Dermis microvascular lymphatic vessel endothelial cell (primary cell): ENCODE measurements around the gene SAPCD1. TPM values are rescaled to one million over a fixed set of nuclear protein-coding genes. Genes with fewer than 3 reads are reported as not detected.
"Not testable (repeated sequence)": the region's sequence is repeated elsewhere in the genome, so short reads cannot be mapped to it uniquely, and the experiment has no call there.

Experiments
- DNase-seq, 2 donors: peaks; one replicate each; pipeline versions ENCODE4 v3.0.0 to v3.0.0-alpha.2; 2010; ENCODE audit warnings: low read depth in 2 of 2
- total RNA-seq: library from RNA; depleted of rRNA; stranded (reverse); fragments of >200 nt; gene quantifications from 2 replicates; pipeline ENCODE4 v1.2.1, GENCODE V29; 2014

Gene SAPCD1
- total RNA-seq, 1 donor from 2014 or later, result 3.3 TPM

- DNase-seq, result no peak
Measured at GRCh38 chr6:31799781-31800180, 37.3 kb downstream of the SAPCD1 start.

GRCh38 chr6:31801031-31801927 is 38.8 kb downstream of the SAPCD1 start:
- DNase-seq, result not testable (repeated sequence)

- DNase-seq, result no peak
Measured at GRCh38 chr6:31805939-31806469, 43.5 kb downstream of the SAPCD1 start.

- peak; percentile 91 to 97 for DNase-seq
Measured at GRCh38 chr6:31806470-31807272, 44.2 kb downstream of the SAPCD1 start, which contains the start of gene LSM2. Gene LSM2 (minus strand): TSS chr6:31806966. CDS start chr6:31806757, 209 bp downstream.

- not testable (repeated sequence) for DNase-seq
Measured at GRCh38 chr6:31808599-31808998, 46.1 kb downstream of the SAPCD1 start.

GRCh38 chr6:31811645-31812044 is 49.2 kb downstream of the SAPCD1 start:
- DNase-seq, result no peak

- no peak for DNase-seq
Measured at GRCh38 chr6:31813465-31813849, 51.0 kb downstream of the SAPCD1 start.

Other genes with a start within 250 kb of the SAPCD1 start
- not detected in 2 replicates for gene MCCD1, start 233.7 kb upstream of the SAPCD1 start, total RNA-seq
- 318 and 410 TPM in 2 replicates for gene DDX39B, start 220.7 kb upstream of the SAPCD1 start, total RNA-seq
- 0.13 TPM in 1 of 2 replicates, not detected in the other for gene ATP6V1G2, start 216.0 kb upstream of the SAPCD1 start, total RNA-seq
- gene NFKBIL1, start 215.0 kb upstream of the SAPCD1 start, total RNA-seq, result 19.8 and 24.7 TPM in 2 replicates
- not detected in 2 replicates for gene LTA, start 190.4 kb upstream of the SAPCD1 start, total RNA-seq
- not detected in 2 replicates for gene TNF, start 187.1 kb upstream of the SAPCD1 start, total RNA-seq
- 6.4 and 11.8 TPM in 2 replicates for gene LTB, start 180.2 kb upstream of the SAPCD1 start, total RNA-seq
- 0.51 TPM in 1 of 2 replicates, not detected in the other for gene LST1, start 176.4 kb upstream of the SAPCD1 start, total RNA-seq
- gene NCR3, start 169.7 kb upstream of the SAPCD1 start, total RNA-seq, result not detected in 2 replicates
- gene AIF1, start 147.4 kb upstream of the SAPCD1 start, total RNA-seq, result 0.13 TPM in 2 replicates
- gene PRRC2A, start 141.9 kb upstream of the SAPCD1 start, total RNA-seq, result 19.8 and 35.0 TPM in 2 replicates
- gene BAG6, start 110.0 kb upstream of the SAPCD1 start, total RNA-seq, result 86.7 and 158 TPM in 2 replicates
- 0.39 and 0.51 TPM in 2 replicates for gene APOM, start 106.8 kb upstream of the SAPCD1 start, total RNA-seq
- 15.8 and 22.9 TPM in 2 replicates for gene C6orf47, start 101.9 kb upstream of the SAPCD1 start, total RNA-seq
- 9.0 and 11.5 TPM in 2 replicates for gene GPANK1, start 97.7 kb upstream of the SAPCD1 start, total RNA-seq
- gene CSNK2B, start 96.6 kb upstream of the SAPCD1 start, total RNA-seq, result 76.5 and 99.5 TPM in 2 replicates
- gene LY6G5B, start 92.7 kb upstream of the SAPCD1 start, total RNA-seq, result 0.64 and 2.0 TPM in 2 replicates
- gene LY6G5C, start 81.6 kb upstream of the SAPCD1 start, total RNA-seq, result 1.2 and 1.9 TPM in 2 replicates
- gene ABHD16A, start 59.3 kb upstream of the SAPCD1 start, total RNA-seq, result 43.8 and 59.8 TPM in 2 replicates
- not detected in 2 replicates for gene LY6G6F, start 55.8 kb upstream of the SAPCD1 start, total RNA-seq
- not detected in 2 replicates for gene LY6G6D, start 47.3 kb upstream of the SAPCD1 start, total RNA-seq
- not detected in 2 replicates for gene LY6G6C, start 40.9 kb upstream of the SAPCD1 start, total RNA-seq
- not detected in 2 replicates for gene MPIG6B, start 39.3 kb upstream of the SAPCD1 start, total RNA-seq
- 108 and 125 TPM in 2 replicates for gene DDAH2, start 33.4 kb upstream of the SAPCD1 start, total RNA-seq
- 464 and 694 TPM in 2 replicates for gene CLIC1, start 26.1 kb upstream of the SAPCD1 start, total RNA-seq
- gene MSH5, start 22.7 kb upstream of the SAPCD1 start, total RNA-seq, result 2.8 and 4.5 TPM in 2 replicates
- under 0.01 and 0.13 TPM in 2 replicates for gene VWA7, start 14.7 kb downstream of the SAPCD1 start, total RNA-seq
- 48.1 and 53.7 TPM in 2 replicates for gene VARS1, start 33.1 kb downstream of the SAPCD1 start, total RNA-seq
- 29.5 and 39.2 TPM in 2 replicates for gene LSM2, start 44.3 kb downstream of the SAPCD1 start, total RNA-seq
- gene HSPA1L, start 52.6 kb downstream of the SAPCD1 start, total RNA-seq, result 1.2 and 1.4 TPM in 2 replicates
- 67.4 and 81.8 TPM in 2 replicates for gene HSPA1A, start 52.9 kb downstream of the SAPCD1 start, total RNA-seq
- 27.6 and 37.1 TPM in 2 replicates for gene HSPA1B, start 65.1 kb downstream of the SAPCD1 start, total RNA-seq
- gene NEU1, start 100.2 kb downstream of the SAPCD1 start, total RNA-seq, result 50.2 and 73.0 TPM in 2 replicates
- under 0.01 TPM in 2 replicates for gene SLC44A4, start 116.3 kb downstream of the SAPCD1 start, total RNA-seq
- 25.9 and 37.4 TPM in 2 replicates for gene EHMT2, start 135.0 kb downstream of the SAPCD1 start, total RNA-seq
- gene ZBTB12, start 139.4 kb downstream of the SAPCD1 start, total RNA-seq, result 2.2 and 3.0 TPM in 2 replicates
- 0.13 TPM in 1 of 2 replicates, not detected in the other for gene C2, start 165.1 kb downstream of the SAPCD1 start, total RNA-seq
- gene CFB, start 183.4 kb downstream of the SAPCD1 start, total RNA-seq, result 0.13 and 0.51 TPM in 2 replicates
- 58.3 and 77.6 TPM in 2 replicates for gene NELFE, start 196.3 kb downstream of the SAPCD1 start, total RNA-seq
- gene SKIC2, start 196.5 kb downstream of the SAPCD1 start, total RNA-seq, result 25.4 and 33.5 TPM in 2 replicates
- 6.4 and 8.0 TPM in 2 replicates for gene DXO, start 209.5 kb downstream of the SAPCD1 start, total RNA-seq
- 0.90 and 1.4 TPM in 2 replicates for gene C4A, start 219.4 kb downstream of the SAPCD1 start, total RNA-seq